A549 (cell line): ENCODE measurements around the gene RAB10. TPM values are rescaled to one million over a fixed set of nuclear protein-coding genes. Genes with fewer than 3 reads are reported as not detected.

Source experiments
- ATAC-seq, 2 experiments: fragments of 200-7000 bp in 1 of 2; fragments of >200 bp in 1 of 2; cut with Nextera tagmentation in 1 of 2; cut with Tn5 transposase in 1 of 2; 3 replicates each; pipeline versions ENCODE4 v1.8.0 to v1.9.1; 2018 to 2020; ENCODE audit warnings: mild to moderate bottlenecking in 1 of 2, moderate library complexity in 1 of 2
- CTCF ChIA-PET: fragments of 300-600 bp; sonication (Branson Sonifier 250); formaldehyde crosslinking; extraction: SDS; loops from one replicate; lab custom pipeline; 2021; ENCODE audit warnings: antibody characterized with exemption, inconsistent platforms; lab: Yijun Ruan, JAX
- POLR2A ChIA-PET: fragments of 350-600 bp; formaldehyde crosslinking; extraction: SDS; loops from one replicate; lab custom pipeline; 2021; ENCODE audit warnings: antibody characterized with exemption, inconsistent platforms; lab: Yijun Ruan, JAX
- DNase-seq, 2 experiments: peaks; one replicate each; pipeline versions ENCODE4 v3.0.0 to v3.0.0-alpha.2; 2011 to 2016; ENCODE audit warnings: low read depth in 1 of 2, low spot score in 1 of 2
- FAIRE-seq: peaks from 2 replicates; lab custom pipeline; 2011; peaks lifted over from hg19 to GRCh38; lab: Jason Lieb, UNC
- H3K27ac ChIP-seq, 2 experiments: fragments of >200 bp; sonication (Bioruptor Twin); formaldehyde crosslinking; 3 replicates each; pipeline ENCODE4 v1.5.1; 2016 to 2017
- H3K4me1 ChIP-seq: fragments of >200 bp; sonication (Bioruptor Twin); formaldehyde crosslinking; 3 replicates; pipeline ENCODE4 v1.6.1; 2016
- H3K4me2 ChIP-seq: fragments of >200 bp; sonication (Bioruptor Twin); formaldehyde crosslinking; 3 replicates; pipeline ENCODE4 v1.6.1; 2016
- H3K4me3 ChIP-seq: fragments of >200 bp; sonication (Bioruptor Twin); formaldehyde crosslinking; 3 replicates; pipeline ENCODE4 v1.5.1; 2016
- H3K9me3 ChIP-seq: fragments of >200 bp; sonication (Bioruptor Twin); formaldehyde crosslinking; 3 replicates; pipeline ENCODE4 v1.6.1; 2016
- ATOH8 ChIP-seq: fragments of 250-450 bp; sonication (Bioruptor Pico); IDR thresholded peaks from 2 replicates; pipeline ENCODE4 v1.5.0; 2020; ENCODE audit warnings: low read depth, mild to moderate bottlenecking, moderate library complexity
- BHLHE40 ChIP-seq: IDR thresholded peaks from 2 replicates; pipeline ENCODE4 v1.6.1; 2012; ENCODE audit warnings: low read depth, low read length, inconsistent platforms
- CEBPB ChIP-seq, 2 experiments: fragments of >200 bp in 1 of 2; sonication (Bioruptor Twin) in 1 of 2; formaldehyde crosslinking in 1 of 2; IDR thresholded peaks; 2 replicates each; pipeline ENCODE4 v1.6.1; 2012 to 2016
- CHD4 ChIP-seq: fragments of 200-600 bp; sonication (generic); IDR thresholded peaks from 2 replicates; pipeline ENCODE4 v1.6.1; 2016; ENCODE audit warnings: antibody characterized with exemption, mild to moderate bottlenecking, borderline replicate concordance
- FOSB ChIP-seq: fragments of 250-450 bp; sonication (Bioruptor Pico); IDR thresholded peaks from 2 replicates; pipeline ENCODE4 v1.5.0; 2020; ENCODE audit warnings: mild to moderate bottlenecking, moderate library complexity
- FOSL2 ChIP-seq, 2 experiments: fragments of 450-650 bp in 1 of 2; fragments of >200 bp in 1 of 2; sonication (Bioruptor Twin) in 1 of 2; formaldehyde crosslinking; IDR thresholded peaks; 2 replicates each; pipeline versions ENCODE4 v1.5.0 to v1.6.1; 2016 to 2020; ENCODE audit warnings: mild to moderate bottlenecking in 1 of 2, moderate library complexity in 1 of 2
- FOXS1 ChIP-seq: fragments of 250-450 bp; sonication (Bioruptor Pico); IDR thresholded peaks from 2 replicates; pipeline ENCODE4 v1.5.0; 2020; ENCODE audit warnings: mild to moderate bottlenecking, moderate library complexity
- GATA3 ChIP-seq: IDR thresholded peaks from 2 replicates; pipeline ENCODE4 v1.6.1; 2012; ENCODE audit warnings: borderline replicate concordance
- HOXA7 ChIP-seq: fragments of 250-450 bp; sonication (Bioruptor Pico); IDR thresholded peaks from 2 replicates; pipeline ENCODE4 v1.5.0; 2020; ENCODE audit warnings: mild to moderate bottlenecking, moderate library complexity
- HOXB13 ChIP-seq: fragments of 250-450 bp; sonication (Bioruptor Pico); IDR thresholded peaks from 2 replicates; pipeline ENCODE4 v1.5.0; 2020; ENCODE audit warnings: low read depth, mild to moderate bottlenecking, moderate library complexity
- JUNB ChIP-seq: fragments of >200 bp; sonication (Bioruptor Twin); formaldehyde crosslinking; IDR thresholded peaks from 2 replicates; pipeline ENCODE4 v1.6.1; 2016
- KDM1A ChIP-seq: fragments of 200-600 bp; sonication (generic); IDR thresholded peaks from 2 replicates; pipeline ENCODE4 v1.6.1; 2016; ENCODE audit warnings: low read depth, mild to moderate bottlenecking
- KDM5A ChIP-seq: fragments of 200-600 bp; sonication (generic); IDR thresholded peaks from 2 replicates; pipeline ENCODE4 v1.6.1; 2016; ENCODE audit warnings: antibody characterized with exemption, mild to moderate bottlenecking
- MAZ ChIP-seq: fragments of 150-350 bp; IDR thresholded peaks from 2 replicates; pipeline ENCODE4 v1.6.1; 2014; ENCODE audit warnings: antibody characterized with exemption, low read depth, low read length, borderline replicate concordance
- NR3C1 ChIP-seq: fragments of >200 bp; sonication (Bioruptor Twin); formaldehyde crosslinking; IDR thresholded peaks from 3 replicates; pipeline ENCODE4 v1.6.1; 2017
- PBX3 ChIP-seq: IDR thresholded peaks from 2 replicates; pipeline ENCODE4 v1.6.1; 2012
- POLR2A ChIP-seq: IDR thresholded peaks from 2 replicates; pipeline ENCODE4 v1.6.1; 2012; ENCODE audit warnings: mild to moderate bottlenecking, low read length
- REST ChIP-seq: fragments of 200-600 bp; sonication (generic); IDR thresholded peaks from 2 replicates; pipeline ENCODE4 v1.6.1; 2016; ENCODE audit warnings: antibody characterized with exemption, mild to moderate bottlenecking, moderate library complexity
- RNF2 ChIP-seq: fragments of 200-600 bp; sonication (generic); IDR thresholded peaks from 2 replicates; pipeline ENCODE4 v1.6.1; 2016; ENCODE audit warnings: low read depth, mild to moderate bottlenecking, antibody characterized with exemption, moderate library complexity, borderline replicate concordance
- SMC3 ChIP-seq: fragments of >200 bp; sonication (Bioruptor Twin); formaldehyde crosslinking; IDR thresholded peaks from 3 replicates; pipeline ENCODE4 v1.6.1; 2018; ENCODE audit warnings: inconsistent platforms
- TP53 ChIP-seq: fragments of 250-450 bp; sonication (Bioruptor Pico); IDR thresholded peaks from 2 replicates; pipeline ENCODE4 v1.5.0; 2021; ENCODE audit warnings: mild to moderate bottlenecking, moderate library complexity
- ZNF302 ChIP-seq: fragments of 250-450 bp; sonication (Bioruptor Pico); IDR thresholded peaks from 2 replicates; pipeline ENCODE4 v1.9.0; 2021; ENCODE audit warnings: inconsistent platforms, mild to moderate bottlenecking, moderate library complexity
- ZSCAN20 ChIP-seq: fragments of 250-450 bp; sonication (Bioruptor Pico); IDR thresholded peaks from 2 replicates; pipeline ENCODE4 v1.8.0; 2022; ENCODE audit warnings: mild to moderate bottlenecking, moderate library complexity
- WGBS: methylation state at CpG from one replicate; pipeline ENCODE4 v1.1.6; 2017; ENCODE audit errors: missing lambda C conversion rate; 5-methylcytosine and 5-hydroxymethylcytosine counted together
- polyA plus RNA-seq, 4 experiments: library from polyadenylated mRNA; depleted of rRNA in 3 of 4; stranded (reverse); fragments of >200 nt; fragmentation: RNase III in 1 of 4; extraction: RNeasy Plus Mini Kit Qiagen cat#74134 plus additional on column Dnase treatment in 1 of 4; gene quantifications; 2 replicates in 3 of 4; 3 replicates in 1 of 4; pipeline ENCODE4 v1.2.3, GENCODE V29; 2011 to 2017
- TF ChIP-seq, protein P1 (sequence below): fragments of >200 bp; sonication (Bioruptor Twin); formaldehyde crosslinking; IDR thresholded peaks from 2 replicates; pipeline ENCODE4 v1.6.1; 2016

RAB10 gene
- polyA plus RNA-seq, 2 of the 4 experiments (the other 2 are of a cell fraction), result 272 to 692 TPM

DNA sequence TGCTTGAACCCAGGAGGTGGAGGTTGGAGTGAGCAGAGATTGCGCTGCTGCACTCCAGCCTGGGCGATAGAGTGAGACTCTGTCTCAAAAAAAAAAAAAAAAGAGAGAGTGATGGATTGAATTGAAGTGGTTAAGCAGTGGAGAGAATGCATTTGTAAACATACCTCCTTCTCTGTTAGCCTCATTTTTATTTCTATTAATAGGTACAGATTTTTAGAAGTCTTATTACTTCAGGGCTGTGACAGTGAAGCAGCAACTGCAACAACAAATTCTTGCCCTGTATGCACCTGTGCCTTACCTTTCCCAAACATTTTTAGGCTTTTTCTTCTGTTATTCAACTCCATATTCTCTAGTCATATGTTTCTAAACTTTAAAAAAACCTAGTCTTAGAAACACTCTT, 55.5 kb downstream of the RAB10 start:
- Histone ChIP-seq H3K4me3 (no peak overlapping the region), H3K4me1 (peaks cover 54% of the 10 kb centered on the region), H3K9me3 (no peaks in the 10 kb centered on the region), H3K4me2 (no peak overlapping the region), H3K27ac (no peak overlapping the region)
- WGBS, result 90% methylated on average over 2 of the region's 2 CpGs
- TF ChIP-seq KDM5A (no peak), CHD4 (no peak), KDM1A (no peak), ZNF302 (CRISPR knock-in tag) (no peak), NR3C1 (no peak), CEBPB (IDR thresholded peaks at IDR 0.05) (no peak), TP53 (no peak)
- POLR2A ChIA-PET, result no interaction called here
- FAIRE-seq (no peak), DNase-seq (no peak), ATAC-seq (no peak)
- CTCF ChIA-PET, result no interaction called here

GRCh38 chr2:26095758-26096157, 61.9 kb downstream of the RAB10 start:
- TF ChIP-seq RNF2 (no peak), PBX3 (no peak), ZSCAN20 (no peak), HOXA7 (no peak), HOXB13 (CRISPR knock-in tag) (no peak), ZNF302 (CRISPR knock-in tag) (no peak), FOSL2 (IDR thresholded peaks at IDR 0.05) (no peak), FOSL2 (CRISPR knock-in tag; IDR thresholded peaks at IDR 0.05) (no peak), JUNB (no peak), POLR2A (no peak), SMC3 (no peak), REST (no peak), BHLHE40 (no peak), NR3C1 (no peak), FOSB (CRISPR knock-in tag) (no peak), FOXS1 (CRISPR knock-in tag) (no peak), ATOH8 (CRISPR knock-in tag) (no peak), MAZ (no peak), TP53 (no peak), GATA3 (no peak)
- TF ChIP-seq, protein P1, sequence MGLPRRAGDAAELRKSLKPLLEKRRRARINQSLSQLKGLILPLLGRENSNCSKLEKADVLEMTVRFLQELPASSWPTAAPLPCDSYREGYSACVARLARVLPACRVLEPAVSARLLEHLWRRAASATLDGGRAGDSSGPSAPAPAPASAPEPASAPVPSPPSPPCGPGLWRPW, result no peak
- POLR2A ChIA-PET, result no interaction called here
- H3K27ac ChIP-seq, result no peak overlapping the region
- H3K4me1 ChIP-seq, result peaks cover 29% of the 10 kb centered on the region
- H3K4me3 ChIP-seq, result no peak overlapping the region
- ATAC-seq (no peak), DNase-seq (no peak), FAIRE-seq (no peak)
- CTCF ChIA-PET, result interaction anchor here (0.6 to 2.5 kb wide), 6 partner anchors 8 to 232 kb away, joined by 3 to 9 read pairs (median 4); no protein-coding TSS in a partner anchor
- WGBS, result 93% methylated on average over 5 of the region's 5 CpGs
- H3K4me2 ChIP-seq, result no peak overlapping the region
- no peaks in the 10 kb centered on the region for H3K9me3 ChIP-seq
